ENCODE data around the gene HS6ST3. TPM values are rescaled to one million over a fixed set of nuclear protein-coding genes. Genes with fewer than 3 reads are reported as not detected.

The HS6ST3 gene
- total and polyA plus RNA-seq, 2 of the 13 experiments (the other 11 are each of a cell fraction or from before 2014, with no cell fraction given) = not detected

DNA sequence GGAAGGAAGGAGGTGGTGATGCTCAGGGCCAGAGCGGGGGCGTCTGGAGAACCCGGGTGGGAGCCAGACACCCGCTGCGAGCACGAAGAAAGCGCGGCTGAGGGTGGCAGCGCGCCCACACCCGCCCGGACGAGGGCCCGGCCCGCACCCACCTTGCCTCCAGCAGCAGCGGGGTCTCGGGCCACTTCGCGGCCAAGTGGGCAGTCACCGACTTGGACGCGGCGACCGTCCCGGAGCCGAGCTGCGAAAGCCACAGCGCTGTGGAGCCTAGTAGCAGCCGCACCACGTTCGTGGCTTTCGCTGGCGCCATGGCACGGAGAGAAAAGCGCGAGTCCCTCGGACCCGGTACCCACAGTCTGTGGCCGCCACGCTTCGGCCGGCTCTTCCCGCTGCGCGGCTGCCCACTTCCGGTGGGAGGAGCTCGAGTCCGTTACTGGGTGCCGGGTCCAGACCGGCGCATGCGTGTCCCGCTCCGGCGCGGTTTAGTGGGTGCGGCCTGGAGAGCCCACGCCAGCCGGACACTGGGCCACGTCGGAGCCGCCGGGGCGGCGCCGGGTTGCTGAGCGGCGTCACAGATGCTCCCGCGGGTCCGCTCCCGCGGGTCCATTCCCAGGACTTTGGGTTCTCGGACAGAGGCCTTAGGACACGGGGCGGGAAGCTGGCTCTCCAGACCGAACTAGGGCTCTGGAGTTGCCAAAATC is 36.8 kb upstream of the HS6ST3 start, which contains the start of gene UGGT2 (continued):
- TF ChIP-seq THAP11 (CRISPR knock-in tag; IDR thresholded peaks at IDR 0.05) = peak; percentile 78
- TF ChIP-seq TARDBP (CRISPR knock-in tag; IDR thresholded peaks at IDR 0.05) = peak; percentile 52; the same call in 1 of the 2 replicates
- no peak for TF ChIP-seq HDAC6 (IDR thresholded peaks at IDR 0.05; ENCODE audit: low read depth, low read length)
- TF ChIP-seq ZNF543 (CRISPR knock-in tag; IDR thresholded peaks at IDR 0.05) = no peak
- peak; percentile 87 for TF ChIP-seq CBX1 (IDR thresholded peaks at IDR 0.05; ENCODE audit: low read depth)
- peak; percentile 38 for TF ChIP-seq RBM39 (IDR thresholded peaks at IDR 0.05; ENCODE audit: low read depth, low read length, poor library complexity, severe bottlenecking)
- TF ChIP-seq NPAS2 (CRISPR knock-in tag; IDR thresholded peaks at IDR 0.05; ENCODE audit: borderline replicate concordance) = no peak
- peak; percentile 70; the same call in 1 of the 2 replicates for TF ChIP-seq ELF3 (CRISPR knock-in tag; IDR thresholded peaks at IDR 0.05)
- TF ChIP-seq KMT2B (CRISPR knock-in tag; IDR thresholded peaks at IDR 0.05) = peak; percentile 96
- TF ChIP-seq, protein P1, sequence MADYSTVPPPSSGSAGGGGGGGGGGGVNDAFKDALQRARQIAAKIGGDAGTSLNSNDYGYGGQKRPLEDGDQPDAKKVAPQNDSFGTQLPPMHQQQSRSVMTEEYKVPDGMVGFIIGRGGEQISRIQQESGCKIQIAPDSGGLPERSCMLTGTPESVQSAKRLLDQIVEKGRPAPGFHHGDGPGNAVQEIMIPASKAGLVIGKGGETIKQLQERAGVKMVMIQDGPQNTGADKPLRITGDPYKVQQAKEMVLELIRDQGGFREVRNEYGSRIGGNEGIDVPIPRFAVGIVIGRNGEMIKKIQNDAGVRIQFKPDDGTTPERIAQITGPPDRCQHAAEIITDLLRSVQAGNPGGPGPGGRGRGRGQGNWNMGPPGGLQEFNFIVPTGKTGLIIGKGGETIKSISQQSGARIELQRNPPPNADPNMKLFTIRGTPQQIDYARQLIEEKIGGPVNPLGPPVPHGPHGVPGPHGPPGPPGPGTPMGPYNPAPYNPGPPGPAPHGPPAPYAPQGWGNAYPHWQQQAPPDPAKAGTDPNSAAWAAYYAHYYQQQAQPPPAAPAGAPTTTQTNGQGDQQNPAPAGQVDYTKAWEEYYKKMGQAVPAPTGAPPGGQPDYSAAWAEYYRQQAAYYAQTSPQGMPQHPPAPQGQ (CRISPR knock-in tag; IDR thresholded peaks at IDR 0.05; ENCODE audit: borderline replicate concordance) = no peak
- TF ChIP-seq ZNF619 (CRISPR knock-in tag; IDR thresholded peaks at IDR 0.05) = peak; percentile 82; the same call in 1 of the 2 replicates
- no peak for TF ChIP-seq NKX3-1 (CRISPR knock-in tag; IDR thresholded peaks at IDR 0.05)
- TF ChIP-seq, protein P2, sequence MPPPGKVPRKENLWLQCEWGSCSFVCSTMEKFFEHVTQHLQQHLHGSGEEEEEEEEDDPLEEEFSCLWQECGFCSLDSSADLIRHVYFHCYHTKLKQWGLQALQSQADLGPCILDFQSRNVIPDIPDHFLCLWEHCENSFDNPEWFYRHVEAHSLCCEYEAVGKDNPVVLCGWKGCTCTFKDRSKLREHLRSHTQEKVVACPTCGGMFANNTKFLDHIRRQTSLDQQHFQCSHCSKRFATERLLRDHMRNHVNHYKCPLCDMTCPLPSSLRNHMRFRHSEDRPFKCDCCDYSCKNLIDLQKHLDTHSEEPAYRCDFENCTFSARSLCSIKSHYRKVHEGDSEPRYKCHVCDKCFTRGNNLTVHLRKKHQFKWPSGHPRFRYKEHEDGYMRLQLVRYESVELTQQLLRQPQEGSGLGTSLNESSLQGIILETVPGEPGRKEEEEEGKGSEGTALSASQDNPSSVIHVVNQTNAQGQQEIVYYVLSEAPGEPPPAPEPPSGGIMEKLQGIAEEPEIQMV (CRISPR knock-in tag; IDR thresholded peaks at IDR 0.05; ENCODE audit: low read depth) = no peak
- TF ChIP-seq ZNF563 (CRISPR knock-in tag; IDR thresholded peaks at IDR 0.05) = peak; percentile 73
- peak; percentile 71 for TF ChIP-seq HNF4G (IDR thresholded peaks at IDR 0.05; ENCODE audit: borderline replicate concordance, low read depth, low read length)
- TF ChIP-seq HNF4G (CRISPR knock-in tag; IDR thresholded peaks at IDR 0.05; ENCODE audit: borderline replicate concordance, low read depth) = no peak
- TF ChIP-seq SMAD1 (CRISPR knock-in tag; IDR thresholded peaks at IDR 0.05; ENCODE audit: borderline replicate concordance, low read depth) = peak; percentile 95; the same call in 1 of the 2 replicates
- peak; percentile 62; the same call in 1 of the 2 replicates for TF ChIP-seq TBX2 (CRISPR knock-in tag; IDR thresholded peaks at IDR 0.05; ENCODE audit: borderline replicate concordance)
- TF ChIP-seq GLI4 (CRISPR knock-in tag; IDR thresholded peaks at IDR 0.05; ENCODE audit: borderline replicate concordance) = peak; percentile 42; the same call in 1 of the 2 replicates
- TF ChIP-seq, protein P3, sequence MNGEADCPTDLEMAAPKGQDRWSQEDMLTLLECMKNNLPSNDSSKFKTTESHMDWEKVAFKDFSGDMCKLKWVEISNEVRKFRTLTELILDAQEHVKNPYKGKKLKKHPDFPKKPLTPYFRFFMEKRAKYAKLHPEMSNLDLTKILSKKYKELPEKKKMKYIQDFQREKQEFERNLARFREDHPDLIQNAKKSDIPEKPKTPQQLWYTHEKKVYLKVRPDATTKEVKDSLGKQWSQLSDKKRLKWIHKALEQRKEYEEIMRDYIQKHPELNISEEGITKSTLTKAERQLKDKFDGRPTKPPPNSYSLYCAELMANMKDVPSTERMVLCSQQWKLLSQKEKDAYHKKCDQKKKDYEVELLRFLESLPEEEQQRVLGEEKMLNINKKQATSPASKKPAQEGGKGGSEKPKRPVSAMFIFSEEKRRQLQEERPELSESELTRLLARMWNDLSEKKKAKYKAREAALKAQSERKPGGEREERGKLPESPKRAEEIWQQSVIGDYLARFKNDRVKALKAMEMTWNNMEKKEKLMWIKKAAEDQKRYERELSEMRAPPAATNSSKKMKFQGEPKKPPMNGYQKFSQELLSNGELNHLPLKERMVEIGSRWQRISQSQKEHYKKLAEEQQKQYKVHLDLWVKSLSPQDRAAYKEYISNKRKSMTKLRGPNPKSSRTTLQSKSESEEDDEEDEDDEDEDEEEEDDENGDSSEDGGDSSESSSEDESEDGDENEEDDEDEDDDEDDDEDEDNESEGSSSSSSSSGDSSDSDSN (CRISPR knock-in tag; IDR thresholded peaks at IDR 0.05) = peak; percentile 84
- TF ChIP-seq ZNF350 (CRISPR knock-in tag; IDR thresholded peaks at IDR 0.05; ENCODE audit: borderline replicate concordance, low read depth) = peak; percentile 88
- TF ChIP-seq ZNF674 (CRISPR knock-in tag; IDR thresholded peaks at IDR 0.05; ENCODE audit: low read depth) = no peak
- peak; percentile 73; the same call in 1 of the 2 replicates for TF ChIP-seq BRD4 (CRISPR knock-in tag; IDR thresholded peaks at IDR 0.05)
- TF ChIP-seq EED (CRISPR knock-in tag; IDR thresholded peaks at IDR 0.05) = 0 out of 2 replicates have a peak, but pooled peaks have one; percentile 66
- 0 out of 2 replicates have a peak, but pooled peaks have one; percentile 30 for TF ChIP-seq ZNF678 (CRISPR knock-in tag; IDR thresholded peaks at IDR 0.05)
